Measurements from ENCODE around the gene ABTB1.

DNA sequence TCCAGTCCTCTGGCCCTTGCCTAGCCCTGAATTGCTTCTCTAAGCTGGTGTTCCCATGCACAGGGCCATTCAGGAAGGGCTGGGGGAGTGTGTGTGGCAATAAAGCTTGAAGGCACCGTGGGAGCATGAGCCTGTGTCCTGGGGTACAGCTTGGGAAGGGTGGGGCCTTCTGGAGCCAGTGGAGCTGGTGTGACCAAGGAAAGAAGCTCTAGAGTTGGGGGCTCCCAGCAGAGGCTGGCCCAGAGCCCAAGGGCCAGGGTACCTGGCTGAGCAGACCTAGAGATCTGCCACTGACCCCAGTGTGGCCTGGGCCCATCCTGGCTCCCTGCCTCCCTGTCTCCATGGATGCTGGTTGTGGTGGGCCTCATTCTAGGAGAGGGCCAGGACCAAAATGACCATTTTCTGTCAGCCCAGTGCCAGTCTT lies 8.1 kb downstream of the ABTB1 start:
- TF ChIP-seq, protein P1, sequence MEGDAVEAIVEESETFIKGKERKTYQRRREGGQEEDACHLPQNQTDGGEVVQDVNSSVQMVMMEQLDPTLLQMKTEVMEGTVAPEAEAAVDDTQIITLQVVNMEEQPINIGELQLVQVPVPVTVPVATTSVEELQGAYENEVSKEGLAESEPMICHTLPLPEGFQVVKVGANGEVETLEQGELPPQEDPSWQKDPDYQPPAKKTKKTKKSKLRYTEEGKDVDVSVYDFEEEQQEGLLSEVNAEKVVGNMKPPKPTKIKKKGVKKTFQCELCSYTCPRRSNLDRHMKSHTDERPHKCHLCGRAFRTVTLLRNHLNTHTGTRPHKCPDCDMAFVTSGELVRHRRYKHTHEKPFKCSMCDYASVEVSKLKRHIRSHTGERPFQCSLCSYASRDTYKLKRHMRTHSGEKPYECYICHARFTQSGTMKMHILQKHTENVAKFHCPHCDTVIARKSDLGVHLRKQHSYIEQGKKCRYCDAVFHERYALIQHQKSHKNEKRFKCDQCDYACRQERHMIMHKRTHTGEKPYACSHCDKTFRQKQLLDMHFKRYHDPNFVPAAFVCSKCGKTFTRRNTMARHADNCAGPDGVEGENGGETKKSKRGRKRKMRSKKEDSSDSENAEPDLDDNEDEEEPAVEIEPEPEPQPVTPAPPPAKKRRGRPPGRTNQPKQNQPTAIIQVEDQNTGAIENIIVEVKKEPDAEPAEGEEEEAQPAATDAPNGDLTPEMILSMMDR (tag by site-specific recombination; IDR thresholded peaks at IDR 0.05) = no peak
- TF ChIP-seq RBAK (tag by site-specific recombination; IDR thresholded peaks at IDR 0.05) = no peak
- TF ChIP-seq ZNF10 (tag by site-specific recombination; IDR thresholded peaks at IDR 0.05) = no peak
- TF ChIP-seq ZNF324 (tag by site-specific recombination; IDR thresholded peaks at IDR 0.05) = no peak
- no peak for TF ChIP-seq ZNF24 (tag by site-specific recombination; IDR thresholded peaks at IDR 0.05)
- no peak for TF ChIP-seq ZNF292 (tag by site-specific recombination; IDR thresholded peaks at IDR 0.05; ENCODE audit: borderline replicate concordance, low read depth)
- no peak for TF ChIP-seq YY2 (tag by site-specific recombination; IDR thresholded peaks at IDR 0.05)
- TF ChIP-seq, protein P2, sequence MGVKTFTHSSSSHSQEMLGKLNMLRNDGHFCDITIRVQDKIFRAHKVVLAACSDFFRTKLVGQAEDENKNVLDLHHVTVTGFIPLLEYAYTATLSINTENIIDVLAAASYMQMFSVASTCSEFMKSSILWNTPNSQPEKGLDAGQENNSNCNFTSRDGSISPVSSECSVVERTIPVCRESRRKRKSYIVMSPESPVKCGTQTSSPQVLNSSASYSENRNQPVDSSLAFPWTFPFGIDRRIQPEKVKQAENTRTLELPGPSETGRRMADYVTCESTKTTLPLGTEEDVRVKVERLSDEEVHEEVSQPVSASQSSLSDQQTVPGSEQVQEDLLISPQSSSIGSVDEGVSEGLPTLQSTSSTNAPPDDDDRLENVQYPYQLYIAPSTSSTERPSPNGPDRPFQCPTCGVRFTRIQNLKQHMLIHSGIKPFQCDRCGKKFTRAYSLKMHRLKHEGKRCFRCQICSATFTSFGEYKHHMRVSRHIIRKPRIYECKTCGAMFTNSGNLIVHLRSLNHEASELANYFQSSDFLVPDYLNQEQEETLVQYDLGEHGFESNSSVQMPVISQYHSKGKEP (tag by site-specific recombination; IDR thresholded peaks at IDR 0.05) = no peak
- TF ChIP-seq, protein P3, sequence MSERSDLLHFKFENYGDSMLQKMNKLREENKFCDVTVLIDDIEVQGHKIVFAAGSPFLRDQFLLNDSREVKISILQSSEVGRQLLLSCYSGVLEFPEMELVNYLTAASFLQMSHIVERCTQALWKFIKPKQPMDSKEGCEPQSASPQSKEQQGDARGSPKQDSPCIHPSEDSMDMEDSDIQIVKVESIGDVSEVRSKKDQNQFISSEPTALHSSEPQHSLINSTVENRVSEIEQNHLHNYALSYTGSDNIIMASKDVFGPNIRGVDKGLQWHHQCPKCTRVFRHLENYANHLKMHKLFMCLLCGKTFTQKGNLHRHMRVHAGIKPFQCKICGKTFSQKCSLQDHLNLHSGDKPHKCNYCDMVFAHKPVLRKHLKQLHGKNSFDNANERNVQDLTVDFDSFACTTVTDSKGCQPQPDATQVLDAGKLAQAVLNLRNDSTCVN (tag by site-specific recombination; optimal IDR thresholded peaks at IDR 0.05) = no peak
- TF ChIP-seq ZNF155 (tag by site-specific recombination; IDR thresholded peaks at IDR 0.05) = no peak

Measured in HEK293 (cell line).